ENCODE results near the gene COPS9.
A peak's percentile ranks its signal among the peaks of the same experiment; 100 is the strongest.

The COPS9 gene

GRCh38 chr2:240105982-240106381, 30.1 kb downstream of the COPS9 start:
- DNase-seq, result no peak

- no peak for DNase-seq
Observed at GRCh38 chr2:240103136-240103535, 33.0 kb downstream of the COPS9 start.

- DNase-seq, result no peak
Observed at GRCh38 chr2:240098349-240098748, 37.8 kb downstream of the COPS9 start.

DNA sequence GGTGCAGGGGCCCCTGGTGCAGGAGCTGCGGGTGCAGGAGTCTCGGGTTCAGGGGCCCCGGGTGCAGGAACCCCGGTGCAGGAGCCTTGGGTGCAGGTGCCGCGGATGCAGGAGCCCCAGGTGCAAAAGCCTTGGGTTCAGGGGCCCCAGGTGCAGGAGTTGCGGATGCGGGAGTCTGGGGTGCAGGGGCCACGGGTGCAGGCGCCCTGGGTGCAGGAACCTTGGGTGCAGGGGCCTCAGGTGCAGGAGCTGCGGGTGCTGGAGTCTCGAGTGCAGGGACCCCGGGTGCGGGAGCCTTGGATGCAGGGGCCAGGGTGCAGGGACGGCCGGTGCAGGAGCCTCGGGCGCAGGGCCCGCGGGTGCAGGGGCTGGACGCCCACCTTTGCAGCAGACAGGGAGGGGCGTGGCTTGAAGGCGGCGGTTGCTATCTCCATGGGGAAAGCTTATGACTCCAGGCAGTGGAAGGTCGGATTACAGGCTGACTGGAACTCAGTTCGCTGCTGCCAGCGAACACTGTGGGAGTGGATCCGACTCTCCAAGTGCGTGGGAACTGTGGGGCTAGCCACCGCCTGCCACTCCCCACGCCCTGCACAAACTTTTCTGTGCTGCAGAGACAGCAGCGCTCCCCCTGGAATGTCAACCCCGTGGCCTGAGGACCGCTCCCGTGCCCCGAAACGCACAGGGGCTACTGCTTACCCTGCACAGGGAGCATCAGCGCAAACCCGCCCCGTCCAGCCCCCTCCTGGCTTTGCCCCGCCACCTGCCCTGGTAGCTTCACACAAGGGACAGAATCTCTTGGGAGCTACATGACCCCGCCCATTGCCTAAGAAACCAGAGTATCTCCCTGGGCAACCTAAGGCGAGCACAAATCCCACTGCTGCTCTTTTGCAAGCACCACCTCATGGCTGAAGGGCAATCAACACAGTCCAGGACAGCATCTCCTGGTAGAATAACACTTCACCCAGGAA, 40.3 kb downstream of the COPS9 start:
- DNase-seq, result peak; percentile 23

- no peak for DNase-seq
Observed at GRCh38 chr2:240089306-240089705, 46.8 kb downstream of the COPS9 start.

GRCh38 chr2:240086563-240086962, 49.5 kb downstream of the COPS9 start:
- no peak for DNase-seq
